ENCODE measurements around the gene PPP4R2. TPM values are rescaled to one million over a fixed set of nuclear protein-coding genes. Genes with fewer than 3 reads are reported as not detected.

Gene PPP4R2
- 10 to 100 TPM; 36.3 to 50.1 TPM for total RNA-seq
- long read RNA-seq, donor 1, full-length matches to known transcripts, result 12 of 19 reads
- long read RNA-seq, donor 1, partial matches to known transcripts, result 1 of 19 reads
- long read RNA-seq, donor 1, other reads (novel, unspliced or antisense), result 6 of 19 reads
- long read RNA-seq, donor 2, full-length matches to known transcripts, result 6 of 8 reads
- long read RNA-seq, donor 2, partial matches to known transcripts, result 2 of 8 reads
- long read RNA-seq, donor 2, other reads (novel, unspliced or antisense), result 0 of 8 reads

- intact Hi-C loops (cut with DNase I), result no loop called here
- DNase-seq (ENCODE audit: low spot score), result peak; percentile 97
Measured at GRCh38 chr3:72996473-72997333, at the start of gene PPP4R2. TSS of gene PPP4R2 (plus strand) at chr3:72996811. CDS start at chr3:72997038, 227 bp downstream.

- DNase-seq (ENCODE audit: low spot score), result no peak
- intact Hi-C loops (cut with DNase I), result loop anchor here (10.0 kb wide), 1 partner anchor 107 kb away; no protein-coding TSS in a partner anchor
Measured at GRCh38 chr3:72947715-72948490, 48.7 kb upstream of the PPP4R2 start.

- intact Hi-C loops (cut with DNase I), result loop anchor here (10.0 kb wide), 1 partner anchor 106 kb away; no protein-coding TSS in a partner anchor
- DNase-seq (ENCODE audit: low spot score), result no peak
Measured at GRCh38 chr3:72949016-72949415, 47.6 kb upstream of the PPP4R2 start.

GRCh38 chr3:72950372-72950771 lies 46.2 kb upstream of the PPP4R2 start:
- intact Hi-C loops (cut with DNase I), result no loop called here
- no peak for DNase-seq (ENCODE audit: low spot score)

GRCh38 chr3:72950801-72951200 lies 45.8 kb upstream of the PPP4R2 start:
- no peak for DNase-seq (ENCODE audit: low spot score)
- intact Hi-C loops (cut with DNase I), result no loop called here

- DNase-seq (ENCODE audit: low spot score), result no peak
- intact Hi-C loops (cut with DNase I), result no loop called here
Measured at GRCh38 chr3:72951259-72951722, 45.3 kb upstream of the PPP4R2 start.

- DNase-seq (ENCODE audit: low spot score), result no peak
Measured at GRCh38 chr3:72953325-72953956, 43.2 kb upstream of the PPP4R2 start.

GRCh38 chr3:72957297-72957696 lies 39.3 kb upstream of the PPP4R2 start:
- DNase-seq (ENCODE audit: low spot score), result no peak
- intact Hi-C loops (cut with DNase I), result no loop called here

More at GRCh38 chr3:72953325-72953956, 43.2 kb upstream of the PPP4R2 start:
- intact Hi-C loops (cut with DNase I), result no loop called here

GRCh38 chr3:72959336-72959735 lies 37.3 kb upstream of the PPP4R2 start:
- DNase-seq (ENCODE audit: low spot score), result no peak
- intact Hi-C loops (cut with DNase I), result no loop called here

- intact Hi-C loops (cut with DNase I), result no loop called here
- no peak for DNase-seq (ENCODE audit: low spot score)
Measured at GRCh38 chr3:72960812-72961518, 35.6 kb upstream of the PPP4R2 start.

- intact Hi-C loops (cut with DNase I), result no loop called here
- DNase-seq (ENCODE audit: low spot score), result no peak
Measured at GRCh38 chr3:72961752-72962151, 34.9 kb upstream of the PPP4R2 start.

GRCh38 chr3:72962317-72962716 lies 34.3 kb upstream of the PPP4R2 start:
- no peak for DNase-seq (ENCODE audit: low spot score)
- intact Hi-C loops (cut with DNase I), result no loop called here

GRCh38 chr3:72964633-72965032 lies 32.0 kb upstream of the PPP4R2 start:
- intact Hi-C loops (cut with DNase I), result no loop called here
- no peak for DNase-seq (ENCODE audit: low spot score)

GRCh38 chr3:72968266-72968664 lies 28.3 kb upstream of the PPP4R2 start:
- intact Hi-C loops (cut with DNase I), result no loop called here
- DNase-seq (ENCODE audit: low spot score), result no peak

- no peak for DNase-seq (ENCODE audit: low spot score)
- intact Hi-C loops (cut with DNase I), result no loop called here
Measured at GRCh38 chr3:72969766-72970165, 26.8 kb upstream of the PPP4R2 start.

- DNase-seq (ENCODE audit: low spot score), result no peak
- intact Hi-C loops (cut with DNase I), result no loop called here
Measured at GRCh38 chr3:72970942-72971341, 25.7 kb upstream of the PPP4R2 start.

- DNase-seq (ENCODE audit: low spot score), result no peak
- intact Hi-C loops (cut with DNase I), result no loop called here
Measured at GRCh38 chr3:72972706-72973030, 23.9 kb upstream of the PPP4R2 start.

GRCh38 chr3:72973031-72973723 lies 23.4 kb upstream of the PPP4R2 start:
- DNase-seq (ENCODE audit: low spot score), result no peak

More at GRCh38 chr3:72973031-72973723, 23.4 kb upstream of the PPP4R2 start:
- intact Hi-C loops (cut with DNase I), result no loop called here
